Thyroid gland (tissue), 4 donors: ENCODE results near the gene CACFD1. TPM values are rescaled to one million over a fixed set of nuclear protein-coding genes. Genes with fewer than 3 reads are reported as not detected.

ENCODE experiments used
- DNase-seq, 2 donors: peaks; one replicate each; pipeline ENCODE4 v3.0.0-alpha.2; 2019
- H3K27ac ChIP-seq, 3 donors: fragments of 200-600 bp; sonication (generic); 1 replicate in 2 of 3; 2 replicates in 1 of 3; pipeline ENCODE4 v1.5.1; 2016 to 2019; ENCODE audit warnings: mild to moderate bottlenecking in 1 of 3, moderate library complexity in 1 of 3
- H3K27me3 ChIP-seq: fragments of 200-600 bp; sonication (generic); one replicate; pipeline ENCODE4 v1.5.1; 2019
- H3K36me3 ChIP-seq, 2 donors: fragments of 200-600 bp; sonication (generic); one replicate each; pipeline ENCODE4 v1.5.1; 2016 to 2019
- H3K4me1 ChIP-seq, 2 donors: fragments of 200-600 bp; sonication (generic); one replicate each; pipeline ENCODE4 v1.5.1; 2017 to 2019
- H3K4me3 ChIP-seq, 3 donors: fragments of 200-600 bp; sonication (generic); replicated peaks in 1 of 3; 1 replicate in 2 of 3; 2 replicates in 1 of 3; pipeline ENCODE4 v1.5.1; 2016; ENCODE audit warnings: mild to moderate bottlenecking in 1 of 3
- H3K9me3 ChIP-seq: fragments of 200-600 bp; sonication (generic); one replicate; pipeline ENCODE4 v1.5.1; 2017
- POLR2A ChIP-seq, 2 donors: fragments of 450-650 bp; IDR thresholded peaks; one replicate each; pipeline ENCODE4 v1.6.1; 2017; ENCODE audit warnings: antibody characterized with exemption in 2 of 2, mild to moderate bottlenecking in 2 of 2, moderate library complexity in 1 of 2
- WGBS, 2 donors: methylation state at CpG; one replicate each; pipeline ENCODE4 v1.1.5; 2017; 5-methylcytosine and 5-hydroxymethylcytosine counted together
- intact Hi-C: fragments of 100-400 bp; cut with DNase I; formaldehyde crosslinking; loops from one replicate; pipeline ENCODE4 v1.15.1; 2023
- total RNA-seq, 4 donors: library from RNA; depleted of rRNA; stranded (reverse); fragments of >200 nt; gene quantifications; one replicate each; pipeline ENCODE4 v1.2.3, GENCODE V29; 2016
- TF ChIP-seq, protein P1 (sequence below), 6 experiments: fragments of 200-600 bp in 3 of 6; fragments of 450-650 bp in 3 of 6; sonication (generic) in 3 of 6; IDR thresholded peaks; one replicate each; pipeline ENCODE4 v1.5.1; 2016 to 2019; ENCODE audit warnings: antibody characterized with exemption in 6 of 6, mild to moderate bottlenecking in 2 of 6, inconsistent platforms in 1 of 6, moderate library complexity in 1 of 6

CACFD1 gene
- total RNA-seq, 4 donors from 2014 or later, result 21.4 to 36.7 (median 33.5) TPM

GRCh38 chr9:133496861-133497842 is 37.4 kb downstream of the CACFD1 start:
- no peaks in the 10 kb centered on the region for H3K27me3 ChIP-seq
- no peaks in the 10 kb centered on the region for H3K9me3 ChIP-seq
- DNase-seq, result no peak
- 73 to 78% methylated on average over 22 to 29 of the region's 35 CpGs for WGBS, 2 donors
- H3K4me3 ChIP-seq, result no peak overlapping the region
- TF ChIP-seq, protein P1, sequence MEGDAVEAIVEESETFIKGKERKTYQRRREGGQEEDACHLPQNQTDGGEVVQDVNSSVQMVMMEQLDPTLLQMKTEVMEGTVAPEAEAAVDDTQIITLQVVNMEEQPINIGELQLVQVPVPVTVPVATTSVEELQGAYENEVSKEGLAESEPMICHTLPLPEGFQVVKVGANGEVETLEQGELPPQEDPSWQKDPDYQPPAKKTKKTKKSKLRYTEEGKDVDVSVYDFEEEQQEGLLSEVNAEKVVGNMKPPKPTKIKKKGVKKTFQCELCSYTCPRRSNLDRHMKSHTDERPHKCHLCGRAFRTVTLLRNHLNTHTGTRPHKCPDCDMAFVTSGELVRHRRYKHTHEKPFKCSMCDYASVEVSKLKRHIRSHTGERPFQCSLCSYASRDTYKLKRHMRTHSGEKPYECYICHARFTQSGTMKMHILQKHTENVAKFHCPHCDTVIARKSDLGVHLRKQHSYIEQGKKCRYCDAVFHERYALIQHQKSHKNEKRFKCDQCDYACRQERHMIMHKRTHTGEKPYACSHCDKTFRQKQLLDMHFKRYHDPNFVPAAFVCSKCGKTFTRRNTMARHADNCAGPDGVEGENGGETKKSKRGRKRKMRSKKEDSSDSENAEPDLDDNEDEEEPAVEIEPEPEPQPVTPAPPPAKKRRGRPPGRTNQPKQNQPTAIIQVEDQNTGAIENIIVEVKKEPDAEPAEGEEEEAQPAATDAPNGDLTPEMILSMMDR (IDR thresholded peaks at IDR 0.05), result no peak
- no peak for TF ChIP-seq POLR2A (IDR thresholded peaks at IDR 0.05)
- H3K4me1 ChIP-seq, result peaks cover 8 to 10% of the 10 kb centered on the region in 2 donors
- no peak overlapping the region for H3K27ac ChIP-seq
- intact Hi-C loops, result no loop called here
- H3K36me3 ChIP-seq, result no peaks in the 10 kb centered on the region

GRCh38 chr9:133499132-133499891 is 39.5 kb downstream of the CACFD1 start:
- no peaks in the 10 kb centered on the region for H3K27me3 ChIP-seq
- no peak overlapping the region for H3K4me3 ChIP-seq
- no peaks in the 10 kb centered on the region for H3K36me3 ChIP-seq
- intact Hi-C loops, result no loop called here
- H3K27ac ChIP-seq, result no peak overlapping the region
- H3K4me1 ChIP-seq, result no peaks in the 10 kb centered on the region
- TF ChIP-seq, protein P1 (IDR thresholded peaks at IDR 0.05), result no peak
- WGBS, 2 donors, result 79 to 94% methylated on average over 11 to 19 of the region's 19 CpGs
- no peak for DNase-seq
- no peaks in the 10 kb centered on the region for H3K9me3 ChIP-seq

DNA sequence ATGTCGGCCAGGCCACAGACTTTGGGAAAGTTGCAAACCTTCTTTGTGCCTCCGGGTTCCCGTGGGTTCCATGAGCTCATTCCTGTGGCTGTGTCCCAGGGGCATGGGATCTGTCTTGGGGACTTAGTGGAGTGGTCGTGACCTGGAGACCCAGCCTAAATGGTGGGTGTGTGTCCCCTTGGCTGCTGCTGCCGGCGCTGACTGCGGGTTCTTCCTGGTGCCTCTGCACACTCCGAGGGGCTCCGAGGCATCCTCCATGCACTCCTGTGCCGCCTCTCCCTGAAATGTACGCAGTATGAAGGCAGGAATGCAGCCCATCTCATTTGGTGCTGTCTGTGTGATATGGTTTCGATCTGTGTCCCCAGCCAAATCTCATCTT is 40.1 kb downstream of the CACFD1 start:
- no peak overlapping the region for H3K4me3 ChIP-seq
- no peak overlapping the region for H3K27ac ChIP-seq
- no peaks in the 10 kb centered on the region for H3K27me3 ChIP-seq
- TF ChIP-seq POLR2A (IDR thresholded peaks at IDR 0.05), result no peak
- TF ChIP-seq, protein P1 (IDR thresholded peaks at IDR 0.05), result no peak
- intact Hi-C loops, result no loop called here
- H3K9me3 ChIP-seq, result no peaks in the 10 kb centered on the region
- DNase-seq, result no peak
- no peaks in the 10 kb centered on the region for H3K36me3 ChIP-seq
- WGBS, 2 donors, result 77 to 91% methylated on average over 10 to 12 of the region's 12 CpGs
- no peaks in the 10 kb centered on the region for H3K4me1 ChIP-seq

DNA sequence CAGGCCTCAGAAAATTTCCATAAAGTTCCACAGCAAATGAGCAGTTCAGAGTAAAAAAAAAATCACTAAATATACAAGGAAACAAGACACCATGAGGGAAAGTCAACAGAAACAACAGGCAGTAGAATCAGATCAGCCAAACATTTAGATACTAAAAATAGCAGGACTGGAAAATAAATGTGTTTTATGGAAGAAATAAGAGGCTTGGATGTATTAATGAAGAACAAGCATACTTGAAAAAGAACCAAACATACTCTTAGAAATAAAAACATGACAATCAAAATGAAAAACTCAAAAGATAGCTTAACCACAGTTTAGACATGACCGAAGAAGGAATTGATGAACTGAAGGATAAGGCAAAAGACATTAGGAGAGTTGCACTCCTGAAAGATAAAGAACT is 42.3 kb downstream of the CACFD1 start:
- DNase-seq, result no peak
- Histone ChIP-seq H3K27me3 (no peaks in the 10 kb centered on the region), H3K9me3 (no peaks in the 10 kb centered on the region), H3K36me3 (no peaks in the 10 kb centered on the region), H3K4me3 (no peak overlapping the region), H3K27ac (no peak overlapping the region), H3K4me1 (no peaks in the 10 kb centered on the region)
- TF ChIP-seq POLR2A (IDR thresholded peaks at IDR 0.05), result no peak
- TF ChIP-seq, protein P1 (IDR thresholded peaks at IDR 0.05), result no peak
- WGBS, 2 donors, result 94 to 96% methylated on average over 1 of the region's 1 CpG
- intact Hi-C loops, result no loop called here
